Natural killer cell (primary cell): ENCODE measurements around the gene RASGRP2. TPM values are rescaled to one million over a fixed set of nuclear protein-coding genes. Genes with fewer than 3 reads are reported as not detected.

Experiments used
- ATAC-seq, 3 donors: fragments of 150-1000 bp in 2 of 3; fragments of 200-7000 bp in 1 of 3; cut with Tn5 transposase; 1 replicate in 1 of 3; 2 replicates in 2 of 3; pipeline ENCODE4 v1.10.0; 2021; ENCODE audit warnings: mild to moderate bottlenecking in 2 of 3, moderate library complexity in 2 of 3
- DNase-seq, 2 donors: peaks; one replicate each; pipeline versions ENCODE4 v3.0.0 to v3.0.0-alpha.2; 2013 to 2021; ENCODE audit warnings: mixed read lengths in 1 of 2
- H3K27ac ChIP-seq: one replicate; pipeline ENCODE4 v1.5.1; 2013; ENCODE audit warnings: mild to moderate bottlenecking, low read length
- H3K27me3 ChIP-seq: one replicate; pipeline ENCODE4 v1.6.1; 2013; ENCODE audit warnings: low read length; ENCODE audit not compliant: control insufficient read depth, insufficient read depth
- H3K36me3 ChIP-seq: one replicate; pipeline ENCODE4 v1.6.1; 2013; ENCODE audit warnings: low read length; ENCODE audit not compliant: control insufficient read depth, insufficient read depth
- H3K4me1 ChIP-seq: one replicate; pipeline ENCODE4 v1.6.1; 2013; ENCODE audit warnings: low read length; ENCODE audit not compliant: control insufficient read depth, insufficient read depth
- H3K4me3 ChIP-seq: one replicate; pipeline ENCODE4 v1.5.1; 2013; ENCODE audit warnings: low read length
- H3K9me3 ChIP-seq: one replicate; pipeline ENCODE4 v1.6.1; 2013; ENCODE audit warnings: low read length; ENCODE audit not compliant: control insufficient read depth, insufficient read depth
- H3K27ac Mint-ChIP-seq, 2 donors: one replicate each; pipeline ENCODE4 v1.8.0; 2022; ENCODE audit warnings: mild to moderate bottlenecking in 2 of 2, mixed read lengths in 2 of 2, moderate library complexity in 1 of 2
- H3K27me3 Mint-ChIP-seq, 2 donors: one replicate each; pipeline ENCODE4 v1.8.0; 2022; ENCODE audit warnings: low read depth in 2 of 2, mixed read lengths in 2 of 2
- H3K36me3 Mint-ChIP-seq: one replicate; pipeline ENCODE4 v1.8.0; 2022; ENCODE audit warnings: mixed read lengths
- H3K4me1 Mint-ChIP-seq, 2 donors: one replicate each; pipeline ENCODE4 v1.8.0; 2022; ENCODE audit warnings: mixed read lengths in 2 of 2
- H3K4me3 Mint-ChIP-seq: one replicate; pipeline ENCODE4 v1.8.0; 2022; ENCODE audit warnings: mild to moderate bottlenecking, moderate library complexity, mixed read lengths
- H3K9me3 Mint-ChIP-seq, 2 donors: one replicate each; pipeline ENCODE4 v1.8.0; 2022; ENCODE audit warnings: mixed read lengths in 2 of 2
- WGBS: methylation state at CpG from one replicate; pipeline ENCODE4 v1.1.7; 2013; ENCODE audit warnings: missing lambda C conversion rate; ENCODE audit not compliant: insufficient coverage; 5-methylcytosine and 5-hydroxymethylcytosine counted together
- intact Hi-C: fragments of 100-400 bp; cut with micrococcal nuclease; formaldehyde crosslinking; loops from one replicate; pipeline ENCODE4 v1.14.2; 2022
- total RNA-seq, 4 donors: library from RNA; stranded (reverse); fragments of 120-200 nt in 1 of 4; gene quantifications; one replicate each; pipeline versions ENCODE4 v1.2.3 to v1.2.4, GENCODE V29; 2013 to 2022
- TF ChIP-seq, protein P1 (sequence below): fragments of 200-600 bp; IDR thresholded peaks from one replicate; pipeline ENCODE4 v1.8.0; 2022; ENCODE audit warnings: antibody characterized with exemption

RASGRP2 gene
- total RNA-seq, 3 donors from 2014 or later (not counting 1 experiment from before 2014, with no cell fraction given), result 371 to 417 (median 394) TPM

DNA sequence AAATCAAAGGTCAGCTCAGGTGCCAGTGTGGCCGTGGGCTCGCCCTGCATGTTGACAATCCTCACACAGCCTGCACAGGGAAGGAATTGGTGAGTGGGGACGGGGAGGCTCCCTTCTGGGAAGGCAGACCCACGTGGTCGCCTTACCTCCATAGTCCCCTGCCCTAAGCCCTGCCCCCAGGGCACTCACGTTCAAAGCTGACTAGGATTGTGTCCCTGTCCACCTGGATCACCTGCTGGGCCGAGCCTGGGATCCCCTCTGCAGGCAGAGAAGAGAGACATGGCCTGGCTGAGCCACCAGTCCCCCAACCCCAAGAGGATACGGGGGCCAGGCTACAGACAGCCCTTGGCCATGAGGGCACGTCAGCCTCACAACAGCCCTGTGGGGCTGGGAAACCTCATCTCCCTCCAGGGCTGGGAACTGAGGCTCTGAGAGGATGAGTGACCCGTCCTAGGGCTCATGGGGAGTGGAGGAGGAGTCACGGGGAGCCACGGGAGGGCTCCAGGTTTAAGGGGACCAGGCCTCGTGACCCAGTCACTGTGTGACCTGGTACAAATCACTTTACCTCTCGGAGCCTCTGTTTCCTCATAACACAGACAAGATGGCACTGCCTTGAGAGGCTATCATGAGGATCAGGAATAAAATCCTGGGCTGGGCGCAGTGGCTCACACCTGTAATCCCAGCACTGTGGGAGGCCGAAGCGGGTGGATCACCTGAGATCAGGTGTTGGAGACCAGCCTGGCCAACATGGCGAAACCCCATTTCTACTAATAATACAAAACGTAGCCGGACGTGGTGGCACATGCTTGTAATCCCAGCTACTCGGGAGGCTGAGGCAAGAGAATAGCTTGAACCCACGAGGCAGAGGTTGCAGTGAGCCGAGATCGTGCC lies 46.5 kb upstream of the RASGRP2 start:
- DNase-seq, result no peak
- H3K27ac Mint-ChIP-seq, result no peak overlapping the region

DNA sequence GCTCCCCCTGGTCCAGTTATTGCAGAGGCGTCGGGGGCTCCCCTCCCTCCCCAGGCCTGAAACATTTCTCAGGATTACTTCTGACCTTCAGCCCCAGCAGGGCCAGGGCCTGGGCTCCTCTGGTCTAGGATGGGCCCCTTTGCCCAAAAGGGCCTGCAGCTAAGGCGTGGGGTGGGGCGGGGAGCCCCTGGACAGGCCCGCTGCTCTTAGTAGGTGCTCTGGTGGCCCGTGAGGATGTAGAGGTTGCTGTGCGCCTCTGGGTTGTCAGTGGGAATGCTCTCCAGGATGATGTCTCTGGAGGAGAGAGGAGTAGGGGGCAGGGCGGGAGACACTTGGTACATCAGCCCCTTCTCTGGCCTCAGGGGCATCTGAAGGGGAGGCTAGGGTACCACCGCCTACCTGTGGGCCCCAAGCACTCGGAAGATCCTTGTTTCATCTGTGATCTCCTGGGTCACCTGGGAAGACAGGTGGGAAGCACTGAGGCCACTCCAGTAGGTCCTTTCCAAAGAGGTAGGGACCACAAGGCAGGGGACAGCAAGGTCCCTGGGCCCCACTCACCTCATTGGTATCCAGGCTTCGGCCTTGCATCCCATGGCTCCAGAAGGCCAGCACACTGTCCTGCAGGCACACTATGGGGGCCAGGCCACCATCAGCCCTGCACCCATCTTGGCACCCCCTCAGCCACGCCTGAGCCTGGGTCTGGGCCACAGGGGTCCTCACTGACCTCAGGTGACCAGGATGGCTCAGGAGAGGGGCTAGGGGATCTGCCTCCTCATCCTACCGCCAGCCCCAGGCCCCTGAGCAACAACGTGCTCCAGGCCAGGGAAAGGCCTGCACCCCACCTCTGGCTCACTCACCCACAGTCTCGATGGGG lies 45.6 kb upstream of the RASGRP2 start:
- Histone ChIP-seq H3K27ac (no peak overlapping the region), H3K4me1 (no peaks in the 10 kb centered on the region), H3K9me3 (no peaks in the 10 kb centered on the region), H3K27me3 (no peaks in the 10 kb centered on the region), H3K4me3 (no peak overlapping the region), H3K36me3 (peaks cover 19% of the 10 kb centered on the region)
- Mint-ChIP-seq H3K27ac (no peak overlapping the region), H3K4me3 (no peak overlapping the region), H3K27me3 (no peaks in the 10 kb centered on the region), H3K9me3 (no peaks in the 10 kb centered on the region), H3K36me3 (no peaks in the 10 kb centered on the region), H3K4me1 (peaks cover 6 to 10% of the 10 kb centered on the region in 2 donors)
- TF ChIP-seq, protein P1, sequence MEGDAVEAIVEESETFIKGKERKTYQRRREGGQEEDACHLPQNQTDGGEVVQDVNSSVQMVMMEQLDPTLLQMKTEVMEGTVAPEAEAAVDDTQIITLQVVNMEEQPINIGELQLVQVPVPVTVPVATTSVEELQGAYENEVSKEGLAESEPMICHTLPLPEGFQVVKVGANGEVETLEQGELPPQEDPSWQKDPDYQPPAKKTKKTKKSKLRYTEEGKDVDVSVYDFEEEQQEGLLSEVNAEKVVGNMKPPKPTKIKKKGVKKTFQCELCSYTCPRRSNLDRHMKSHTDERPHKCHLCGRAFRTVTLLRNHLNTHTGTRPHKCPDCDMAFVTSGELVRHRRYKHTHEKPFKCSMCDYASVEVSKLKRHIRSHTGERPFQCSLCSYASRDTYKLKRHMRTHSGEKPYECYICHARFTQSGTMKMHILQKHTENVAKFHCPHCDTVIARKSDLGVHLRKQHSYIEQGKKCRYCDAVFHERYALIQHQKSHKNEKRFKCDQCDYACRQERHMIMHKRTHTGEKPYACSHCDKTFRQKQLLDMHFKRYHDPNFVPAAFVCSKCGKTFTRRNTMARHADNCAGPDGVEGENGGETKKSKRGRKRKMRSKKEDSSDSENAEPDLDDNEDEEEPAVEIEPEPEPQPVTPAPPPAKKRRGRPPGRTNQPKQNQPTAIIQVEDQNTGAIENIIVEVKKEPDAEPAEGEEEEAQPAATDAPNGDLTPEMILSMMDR, result no peak
- no peak for DNase-seq
- intact Hi-C loops, result no loop called here
- ATAC-seq, result no peak
- WGBS, result 96% methylated on average over 15 of the region's 15 CpGs

More for the DNA sequence above, 46.5 kb upstream of the RASGRP2 start:
- Mint-ChIP-seq H3K4me1 (peaks cover 6 to 10% of the 10 kb centered on the region in 2 donors), H3K9me3 (no peaks in the 10 kb centered on the region), H3K4me3 (no peak overlapping the region), H3K27me3 (no peaks in the 10 kb centered on the region), H3K36me3 (no peaks in the 10 kb centered on the region)
- peaks cover 19% of the 10 kb centered on the region for H3K36me3 ChIP-seq
- H3K27ac ChIP-seq, result no peak overlapping the region
- H3K4me3 ChIP-seq, result no peak overlapping the region
- ATAC-seq, result no peak
- intact Hi-C loops, result no loop called here
- no peaks in the 10 kb centered on the region for H3K9me3 ChIP-seq
- WGBS, result 95% methylated on average over 24 of the region's 25 CpGs
- no peaks in the 10 kb centered on the region for H3K4me1 ChIP-seq
- TF ChIP-seq, protein P1, result no peak
- no peaks in the 10 kb centered on the region for H3K27me3 ChIP-seq

DNA sequence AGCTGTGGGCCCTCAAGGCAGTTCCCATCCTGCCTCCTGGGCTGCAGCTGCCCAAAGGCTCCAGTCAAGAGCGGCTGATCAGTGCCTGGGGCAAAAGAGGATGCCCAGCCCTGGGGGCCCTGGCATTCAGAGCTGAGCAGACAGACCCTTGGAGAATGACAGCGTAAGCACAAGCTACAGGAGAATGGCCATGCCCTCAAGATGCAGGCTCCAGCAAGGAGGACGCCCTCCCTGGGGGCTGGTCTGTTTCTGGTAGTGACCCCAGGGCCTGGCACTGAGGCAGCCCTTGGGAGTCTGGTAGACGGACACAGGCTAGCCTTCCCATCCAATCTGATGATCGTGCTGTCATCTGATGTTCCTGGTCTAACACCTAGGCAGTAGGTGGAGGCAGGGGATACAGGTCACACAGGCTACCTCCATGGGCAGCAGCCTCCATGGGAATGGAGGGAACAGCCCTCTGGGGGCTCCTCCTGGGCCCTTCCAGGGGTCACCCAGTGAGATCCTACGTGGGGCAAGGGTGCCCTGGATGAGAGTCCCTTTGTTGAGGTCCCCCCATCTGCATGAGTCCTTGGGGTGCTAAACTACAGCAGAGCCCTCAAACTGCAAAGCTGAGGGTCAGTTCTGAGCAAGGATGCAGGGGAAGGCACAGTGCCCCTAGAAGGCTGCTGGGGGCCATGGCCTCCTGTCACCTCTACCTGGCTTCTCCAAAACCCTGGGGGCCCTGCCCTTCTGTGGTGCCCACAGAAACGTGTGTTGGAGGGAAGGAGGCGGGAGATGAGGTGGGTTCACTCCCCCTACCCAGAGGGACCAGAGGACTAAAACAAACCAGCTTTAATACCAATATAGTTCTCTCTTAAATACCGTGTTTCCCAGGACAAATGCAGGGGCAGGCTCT lies 44.6 kb upstream of the RASGRP2 start:
- no peaks in the 10 kb centered on the region for H3K4me1 Mint-ChIP-seq
- H3K36me3 ChIP-seq, result peaks cover 19% of the 10 kb centered on the region
- H3K36me3 Mint-ChIP-seq, result no peaks in the 10 kb centered on the region
- no peak for ATAC-seq
- no peak overlapping the region for H3K27ac ChIP-seq
- no peaks in the 10 kb centered on the region for H3K9me3 Mint-ChIP-seq
- intact Hi-C loops, result no loop called here
- WGBS, result 97% methylated on average over 7 of the region's 9 CpGs
- no peaks in the 10 kb centered on the region for H3K9me3 ChIP-seq
- no peaks in the 10 kb centered on the region for H3K27me3 Mint-ChIP-seq
- H3K4me1 ChIP-seq, result no peaks in the 10 kb centered on the region
- DNase-seq, result no peak
- no peak overlapping the region for H3K4me3 ChIP-seq
- no peak overlapping the region for H3K4me3 Mint-ChIP-seq
- TF ChIP-seq, protein P1, result no peak
- H3K27me3 ChIP-seq, result no peaks in the 10 kb centered on the region
- H3K27ac Mint-ChIP-seq, result no peak overlapping the region
